Activated CD4-positive, alpha-beta memory T cell treated with anti-CD3 and anti-CD28 coated beads, Interleukin-2, amount 10 ng/mL, durations not matched to agents 7 days and 5 days (primary cell): ENCODE measurements around the gene MTMR10. TPM values are rescaled to one million over a fixed set of nuclear protein-coding genes. Genes with fewer than 3 reads are reported as not detected.
A peak's percentile ranks its signal among the peaks of the same experiment; 100 is the strongest.

ENCODE experiments used
- CTCF ChIA-PET: fragments of 350-600 bp; sonication (Branson Sonifier 250); formaldehyde crosslinking; loops from one replicate; lab custom pipeline; 2021; ENCODE audit warnings: antibody characterized with exemption, inconsistent platforms; lab: Charles Lee
- POLR2A ChIA-PET: fragments of 350-600 bp; sonication (Branson Sonifier 250); formaldehyde crosslinking; loops from one replicate; lab custom pipeline; 2021; ENCODE audit warnings: antibody characterized with exemption; lab: Charles Lee
- DNase-seq: peaks from one replicate; pipeline ENCODE4 v3.0.0-alpha.2; 2020
- H3K27ac Mint-ChIP-seq: one replicate; pipeline ENCODE4 v1.8.0; 2021; ENCODE audit warnings: mild to moderate bottlenecking, mixed read lengths
- H3K27me3 Mint-ChIP-seq: one replicate; pipeline ENCODE4 v1.8.0; 2021; ENCODE audit warnings: mixed read lengths
- H3K36me3 Mint-ChIP-seq: one replicate; pipeline ENCODE4 v1.8.0; 2021; ENCODE audit warnings: low read depth, mixed read lengths
- H3K4me1 Mint-ChIP-seq: one replicate; pipeline ENCODE4 v1.8.0; 2021; ENCODE audit warnings: mixed read lengths
- H3K4me3 Mint-ChIP-seq: one replicate; pipeline ENCODE4 v1.8.0; 2021; ENCODE audit warnings: mild to moderate bottlenecking, mixed read lengths
- H3K9me3 Mint-ChIP-seq: one replicate; pipeline ENCODE4 v1.8.0; 2021; ENCODE audit warnings: mixed read lengths
- total RNA-seq, 2 experiments: library from RNA; stranded (reverse); gene quantifications; one replicate each; pipeline ENCODE4 v1.2.3, GENCODE V29; 2021

The MTMR10 gene
- 10 to 100 TPM; 21.8 to 23.3 TPM for total RNA-seq

- POLR2A ChIA-PET = interaction anchor here (0.7 to 2.0 kb wide), 20 partner anchors 9 to 373 kb away, joined by 3 to 26 read pairs (median 4); no protein-coding TSS in a partner anchor
- Mint-ChIP-seq H3K27ac (peak within 1 kb of the TSS; percentile 88), H3K9me3 (no peaks in the 10 kb centered on the region)
Measured at GRCh38 chr15:30991255-30992235, at the start of gene MTMR10. Gene MTMR10, minus strand, starts transcription at chr15:30991628. Its CDS starts 122 bp downstream, at chr15:30991506.

GRCh38 chr15:31040611-31041010 lies 49.2 kb upstream of the MTMR10 start:
- Mint-ChIP-seq H3K4me1 (no peaks in the 10 kb centered on the region), H3K36me3 (no peaks in the 10 kb centered on the region), H3K4me3 (no peak overlapping the region), H3K9me3 (no peaks in the 10 kb centered on the region), H3K27me3 (peaks cover 25% of the 10 kb centered on the region), H3K27ac (no peak overlapping the region)
- no peak for DNase-seq
- CTCF ChIA-PET = no interaction called here
- POLR2A ChIA-PET = interaction anchor here (0.9 kb wide), 1 partner anchor 50 kb away, joined by 3 read pairs; no protein-coding TSS in a partner anchor

More at GRCh38 chr15:30991255-30992235, at the start of gene MTMR10:
- Mint-ChIP-seq H3K4me3 (peak within 1 kb of the TSS; percentile 96), H3K4me1 (peaks cover 30% of the 10 kb centered on the region), H3K27me3 (peaks cover 9% of the 10 kb centered on the region), H3K36me3 (peaks cover 16% of the 10 kb centered on the region)
- CTCF ChIA-PET = interaction anchor here (0.6 to 1.8 kb wide), 7 partner anchors 9 to 497 kb away, joined by 3 to 4 read pairs (median 4); no protein-coding TSS in a partner anchor
- DNase-seq = peak; percentile 81

- Mint-ChIP-seq H3K4me1 (no peaks in the 10 kb centered on the region), H3K36me3 (no peaks in the 10 kb centered on the region), H3K27me3 (peaks cover 23% of the 10 kb centered on the region), H3K27ac (no peak overlapping the region), H3K9me3 (no peaks in the 10 kb centered on the region), H3K4me3 (no peak overlapping the region)
- DNase-seq = no peak
- ChIA-PET POLR2A (no interaction called here), CTCF (no interaction called here)
Measured at GRCh38 chr15:31039961-31040360, 48.5 kb upstream of the MTMR10 start.

- H3K4me3 Mint-ChIP-seq = no peak overlapping the region
- H3K27me3 Mint-ChIP-seq = peaks cover 16% of the 10 kb centered on the region
- ChIA-PET CTCF (no interaction called here), POLR2A (no interaction called here)
- DNase-seq = no peak
- no peaks in the 10 kb centered on the region for H3K36me3 Mint-ChIP-seq
- H3K9me3 Mint-ChIP-seq = no peaks in the 10 kb centered on the region
- H3K27ac Mint-ChIP-seq = no peak overlapping the region
- no peaks in the 10 kb centered on the region for H3K4me1 Mint-ChIP-seq
Measured at GRCh38 chr15:31037731-31038477, 46.5 kb upstream of the MTMR10 start.

GRCh38 chr15:31036783-31037182 lies 45.4 kb upstream of the MTMR10 start:
- no peak overlapping the region for H3K27ac Mint-ChIP-seq
- H3K36me3 Mint-ChIP-seq = no peaks in the 10 kb centered on the region
- H3K27me3 Mint-ChIP-seq = peaks cover 7% of the 10 kb centered on the region
- H3K4me3 Mint-ChIP-seq = no peak overlapping the region
- H3K9me3 Mint-ChIP-seq = no peaks in the 10 kb centered on the region
- peaks cover 3% of the 10 kb centered on the region for H3K4me1 Mint-ChIP-seq
- CTCF ChIA-PET = interaction anchor here (0.5 kb wide), 1 partner anchor 122 kb away, joined by 6 read pairs; no protein-coding TSS in a partner anchor
- DNase-seq = no peak
- POLR2A ChIA-PET = no interaction called here

GRCh38 chr15:31035610-31036009 lies 44.2 kb upstream of the MTMR10 start:
- DNase-seq = no peak
- peaks cover 10% of the 10 kb centered on the region for H3K4me1 Mint-ChIP-seq
- H3K4me3 Mint-ChIP-seq = no peak overlapping the region
- ChIA-PET CTCF (no interaction called here), POLR2A (interaction anchor here (0.6 kb wide), 1 partner anchor 8 kb away, joined by 3 read pairs; no protein-coding TSS in a partner anchor)
- H3K36me3 Mint-ChIP-seq = no peaks in the 10 kb centered on the region
- H3K27me3 Mint-ChIP-seq = no peaks in the 10 kb centered on the region
- no peaks in the 10 kb centered on the region for H3K9me3 Mint-ChIP-seq
- H3K27ac Mint-ChIP-seq = no peak overlapping the region

- no peak for DNase-seq
- no peaks in the 10 kb centered on the region for H3K9me3 Mint-ChIP-seq
- CTCF ChIA-PET = no interaction called here
- H3K4me1 Mint-ChIP-seq = peaks cover 10% of the 10 kb centered on the region
- H3K27ac Mint-ChIP-seq = no peak overlapping the region
- no peak overlapping the region for H3K4me3 Mint-ChIP-seq
- H3K36me3 Mint-ChIP-seq = no peaks in the 10 kb centered on the region
- POLR2A ChIA-PET = no interaction called here
- H3K27me3 Mint-ChIP-seq = peaks cover 8% of the 10 kb centered on the region
Measured at GRCh38 chr15:31034152-31034551, 42.7 kb upstream of the MTMR10 start.

GRCh38 chr15:31032961-31033371 lies 41.5 kb upstream of the MTMR10 start:
- peaks cover 10% of the 10 kb centered on the region for H3K4me1 Mint-ChIP-seq
- ChIA-PET POLR2A (no interaction called here), CTCF (no interaction called here)
- H3K9me3 Mint-ChIP-seq = no peaks in the 10 kb centered on the region
- no peak overlapping the region for H3K27ac Mint-ChIP-seq
- no peak for DNase-seq
- H3K36me3 Mint-ChIP-seq = no peaks in the 10 kb centered on the region
- H3K4me3 Mint-ChIP-seq = no peak overlapping the region
- peaks cover 16% of the 10 kb centered on the region for H3K27me3 Mint-ChIP-seq

GRCh38 chr15:31031471-31032067 lies 40.1 kb upstream of the MTMR10 start:
- H3K27ac Mint-ChIP-seq = no peak overlapping the region
- CTCF ChIA-PET = no interaction called here
- no peaks in the 10 kb centered on the region for H3K9me3 Mint-ChIP-seq
- DNase-seq = no peak
- peaks cover 23% of the 10 kb centered on the region for H3K27me3 Mint-ChIP-seq
- H3K4me1 Mint-ChIP-seq = peaks cover 10% of the 10 kb centered on the region
- H3K36me3 Mint-ChIP-seq = no peaks in the 10 kb centered on the region
- H3K4me3 Mint-ChIP-seq = no peak overlapping the region
- POLR2A ChIA-PET = interaction anchor here (1.2 kb wide), 1 partner anchor 40 kb away, joined by 3 read pairs; the partner anchor contains the start of gene MTMR10

GRCh38 chr15:31027910-31028578 lies 36.6 kb upstream of the MTMR10 start:
- POLR2A ChIA-PET = no interaction called here
- no peak for DNase-seq
- peaks cover 10% of the 10 kb centered on the region for H3K4me1 Mint-ChIP-seq
- H3K4me3 Mint-ChIP-seq = no peak overlapping the region
- no peaks in the 10 kb centered on the region for H3K9me3 Mint-ChIP-seq
- H3K27me3 Mint-ChIP-seq = peaks cover 34% of the 10 kb centered on the region
- CTCF ChIA-PET = interaction anchor here (0.6 kb wide), 1 partner anchor 11 kb away, joined by 5 read pairs; no protein-coding TSS in a partner anchor
- H3K36me3 Mint-ChIP-seq = no peaks in the 10 kb centered on the region
- no peak overlapping the region for H3K27ac Mint-ChIP-seq

GRCh38 chr15:31025996-31026395 lies 34.6 kb upstream of the MTMR10 start:
- Mint-ChIP-seq H3K9me3 (no peaks in the 10 kb centered on the region), H3K4me3 (no peak overlapping the region), H3K27ac (no peak overlapping the region), H3K4me1 (peaks cover 2% of the 10 kb centered on the region), H3K27me3 (peaks cover 38% of the 10 kb centered on the region), H3K36me3 (no peaks in the 10 kb centered on the region)
- DNase-seq = no peak
- ChIA-PET CTCF (no interaction called here), POLR2A (no interaction called here)

- peaks cover 2% of the 10 kb centered on the region for H3K4me1 Mint-ChIP-seq
- H3K27me3 Mint-ChIP-seq = peaks cover 36% of the 10 kb centered on the region
- POLR2A ChIA-PET = no interaction called here
- DNase-seq = no peak
- no peaks in the 10 kb centered on the region for H3K9me3 Mint-ChIP-seq
- no peak overlapping the region for H3K27ac Mint-ChIP-seq
- no peak overlapping the region for H3K4me3 Mint-ChIP-seq
- CTCF ChIA-PET = no interaction called here
- no peaks in the 10 kb centered on the region for H3K36me3 Mint-ChIP-seq
Measured at GRCh38 chr15:31024979-31025378, 33.6 kb upstream of the MTMR10 start.
